GM18511 (cell line): ENCODE results near the gene GLOD5.

ENCODE experiments used
- ATAC-seq: cut with Tn5 transposase; IDR thresholded peaks from one replicate; pipeline ENCODE4 v1.9.1; 2021; ENCODE audit warnings: mild to moderate bottlenecking, moderate library complexity; ENCODE audit not compliant: unreplicated experiment

GLOD5 gene

DNA sequence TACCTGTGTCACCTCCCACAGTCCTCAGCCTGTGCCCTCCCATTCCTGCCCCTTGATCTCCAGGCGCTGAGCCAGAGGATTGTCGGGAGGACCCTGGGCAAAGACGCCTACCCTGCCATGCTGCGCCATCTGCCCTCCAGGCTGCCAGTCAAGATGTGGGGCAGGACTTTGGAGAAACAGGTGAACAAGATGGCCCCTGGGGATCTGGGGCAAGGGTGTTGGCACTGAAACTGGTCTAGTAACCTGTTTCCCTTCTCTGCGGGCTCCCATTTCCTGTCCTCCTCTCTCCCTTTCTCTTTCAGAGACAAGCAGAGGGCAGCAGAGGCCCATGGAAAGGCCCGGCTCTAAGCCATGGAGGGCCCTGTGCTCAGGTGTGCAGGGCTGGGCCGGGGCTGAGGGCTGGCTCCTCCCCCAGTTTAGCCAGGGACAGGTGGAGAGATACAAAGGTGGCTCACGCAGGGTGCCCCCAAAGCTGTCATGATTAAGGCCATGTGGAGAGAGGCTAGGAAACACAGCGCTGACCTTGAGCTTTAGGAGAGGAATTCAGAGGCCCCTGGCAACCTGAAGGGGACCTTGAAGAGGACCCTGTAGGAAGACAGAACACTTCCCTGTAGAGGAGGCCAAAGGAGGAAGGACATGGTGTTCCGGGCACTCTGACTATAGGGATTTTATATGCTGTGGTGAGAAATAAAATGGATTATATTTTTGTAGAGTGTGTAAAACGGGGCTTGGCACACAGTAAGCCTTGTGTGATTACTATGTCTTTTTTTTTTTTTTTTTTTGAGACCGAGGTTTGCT is at the start of gene GLOD5:
TSS of gene GLOD5 (plus strand) at position 74 of the 798 bp plus-strand sequence. CDS start at position 118, 44 bp downstream.
- no peak for ATAC-seq

- ATAC-seq = no peak
Measured at GRCh38 chrX:48711929-48712505, 49.5 kb upstream of the GLOD5 start.

DNA sequence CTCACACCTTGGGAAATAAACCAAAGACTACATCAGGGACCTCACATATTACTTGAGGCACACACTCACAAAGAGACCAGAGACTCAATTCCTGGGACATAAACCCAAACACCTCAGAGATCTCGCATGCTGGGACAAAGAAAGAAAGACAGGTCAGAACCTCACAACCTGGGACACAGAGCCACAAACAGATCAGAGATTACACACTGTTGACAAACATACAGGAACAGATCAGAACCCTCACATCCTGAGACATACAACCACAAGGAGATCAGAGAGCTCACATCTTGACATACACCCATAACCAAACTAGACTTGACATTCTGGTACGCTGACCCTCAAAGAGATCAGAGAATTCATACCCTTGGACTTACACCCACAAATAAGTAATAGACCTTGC is 47.7 kb upstream of the GLOD5 start:
- no peak for ATAC-seq

- ATAC-seq = no peak
Measured at GRCh38 chrX:48714573-48714972, 47.0 kb upstream of the GLOD5 start.

DNA sequence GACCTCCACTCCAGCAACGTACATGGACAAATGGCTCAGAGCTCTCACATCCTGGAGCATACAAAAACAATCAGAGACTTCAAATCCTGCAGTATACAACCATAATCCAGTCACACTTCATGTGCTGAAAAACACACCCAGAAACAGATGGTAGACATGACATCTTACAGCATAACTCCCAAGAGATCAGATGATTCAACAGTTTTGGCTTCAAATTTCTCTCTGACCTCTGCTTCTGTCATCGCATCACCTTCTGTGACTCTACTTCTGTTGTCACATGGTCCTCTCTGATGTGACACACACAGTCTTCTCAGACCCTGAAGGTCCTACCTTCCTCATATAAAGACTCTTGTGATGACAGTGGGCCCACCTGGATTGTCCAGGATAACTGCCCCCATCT is 46.5 kb upstream of the GLOD5 start:
- no peak for ATAC-seq

DNA sequence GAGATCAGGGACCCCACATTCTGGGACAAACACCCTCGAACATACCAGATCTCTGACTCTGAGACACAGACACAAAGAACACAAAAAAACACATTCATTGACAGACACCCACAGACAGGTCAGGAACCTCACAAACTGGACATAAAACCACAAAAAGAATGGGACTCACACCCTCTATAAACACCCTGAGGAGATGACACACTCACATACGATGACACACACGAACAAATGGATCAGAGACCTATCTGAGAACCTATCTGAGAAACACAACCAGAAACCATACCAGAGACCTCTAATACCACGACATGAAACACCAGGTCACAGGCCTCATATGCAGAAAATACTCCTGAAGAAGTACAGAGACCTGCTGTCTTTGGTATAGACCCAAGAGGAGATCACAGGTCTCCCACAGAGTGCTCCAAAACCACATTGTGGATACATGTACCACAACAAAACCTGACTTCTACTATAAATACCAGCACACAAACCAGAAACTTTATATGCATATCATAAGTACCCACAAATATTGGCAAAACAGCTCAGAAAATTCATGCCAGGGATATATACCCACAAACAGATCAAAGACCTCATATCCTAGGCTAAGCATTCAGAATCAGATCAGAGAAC is 45.6 kb upstream of the GLOD5 start:
- no peak for ATAC-seq

DNA sequence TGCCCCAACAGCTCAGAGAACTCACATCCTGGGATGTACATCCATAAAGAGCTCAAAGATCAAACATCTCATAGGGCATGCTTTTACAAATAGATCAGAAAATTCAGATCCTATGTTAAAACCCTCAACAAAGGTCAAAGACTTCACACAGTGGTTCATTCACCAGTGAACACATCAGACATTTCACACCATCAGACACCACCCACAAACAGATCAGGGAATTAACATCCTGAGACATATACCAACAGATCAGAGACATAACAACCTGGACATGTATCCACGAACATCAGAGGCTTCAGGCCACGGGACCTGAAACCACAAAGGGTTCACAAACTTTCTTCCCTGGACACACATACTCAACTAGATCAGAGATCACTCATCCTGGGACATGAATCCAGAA is 41.6 kb upstream of the GLOD5 start:
- no peak for ATAC-seq

- ATAC-seq = no peak
Measured at GRCh38 chrX:48720577-48721250, 40.8 kb upstream of the GLOD5 start.

DNA sequence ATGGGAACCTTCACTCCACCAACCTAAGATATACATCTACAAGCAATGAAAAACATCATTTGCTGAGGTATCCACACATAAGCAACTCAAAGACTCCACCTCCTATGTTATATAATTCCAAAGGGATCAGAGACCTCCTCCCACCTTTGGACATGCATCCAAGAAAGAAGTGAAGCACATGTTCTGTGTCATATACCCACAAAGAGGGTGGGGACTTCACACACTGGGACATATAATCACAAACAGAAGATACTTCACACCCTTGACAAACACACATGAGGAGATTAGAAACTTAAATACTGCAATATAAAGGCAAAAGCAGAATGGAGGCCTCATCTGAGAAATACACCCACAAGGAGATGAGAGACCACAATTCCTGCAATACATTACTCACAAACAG is 39.6 kb upstream of the GLOD5 start:
- no peak for ATAC-seq

GRCh38 chrX:48726596-48726995 is 35.0 kb upstream of the GLOD5 start:
- ATAC-seq = no peak

DNA sequence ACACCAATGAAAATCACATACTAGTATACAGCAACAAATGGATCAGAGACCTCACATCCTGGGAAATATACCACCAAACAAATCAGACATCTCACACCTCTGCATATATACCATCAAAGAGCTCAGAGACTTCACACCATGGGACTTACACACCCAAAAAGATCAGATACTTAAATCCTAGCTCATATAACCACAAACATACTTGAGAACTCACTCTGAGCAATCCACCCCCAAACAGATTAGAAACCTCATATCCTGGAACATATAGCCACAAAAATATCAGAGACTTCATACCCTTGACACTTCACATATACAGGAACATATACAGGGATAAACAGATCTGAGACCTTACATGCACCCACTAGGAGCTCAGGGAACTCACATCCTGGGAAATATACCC is 32.9 kb upstream of the GLOD5 start:
- no peak for ATAC-seq

DNA sequence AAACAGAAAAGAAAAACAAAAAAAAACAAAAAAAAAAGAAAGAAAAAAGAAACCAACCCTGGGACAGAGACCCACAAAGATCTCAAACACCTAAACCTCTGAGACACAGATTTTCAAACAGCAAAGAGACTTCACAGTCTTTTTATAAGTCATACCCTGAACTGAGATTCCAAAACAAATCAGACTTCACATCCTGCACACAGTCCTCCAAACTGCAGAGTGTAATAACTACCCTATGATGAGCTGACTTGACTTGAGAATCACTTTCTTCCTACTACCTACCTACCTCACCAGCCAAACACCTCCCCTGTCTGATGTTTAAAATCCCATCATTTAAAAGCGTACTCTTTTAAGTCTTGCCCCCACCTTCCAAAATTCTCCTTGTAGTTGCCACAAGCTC is 25.2 kb upstream of the GLOD5 start:
- no peak for ATAC-seq

- no peak for ATAC-seq
Measured at GRCh38 chrX:48736878-48737212, 24.7 kb upstream of the GLOD5 start.

DNA sequence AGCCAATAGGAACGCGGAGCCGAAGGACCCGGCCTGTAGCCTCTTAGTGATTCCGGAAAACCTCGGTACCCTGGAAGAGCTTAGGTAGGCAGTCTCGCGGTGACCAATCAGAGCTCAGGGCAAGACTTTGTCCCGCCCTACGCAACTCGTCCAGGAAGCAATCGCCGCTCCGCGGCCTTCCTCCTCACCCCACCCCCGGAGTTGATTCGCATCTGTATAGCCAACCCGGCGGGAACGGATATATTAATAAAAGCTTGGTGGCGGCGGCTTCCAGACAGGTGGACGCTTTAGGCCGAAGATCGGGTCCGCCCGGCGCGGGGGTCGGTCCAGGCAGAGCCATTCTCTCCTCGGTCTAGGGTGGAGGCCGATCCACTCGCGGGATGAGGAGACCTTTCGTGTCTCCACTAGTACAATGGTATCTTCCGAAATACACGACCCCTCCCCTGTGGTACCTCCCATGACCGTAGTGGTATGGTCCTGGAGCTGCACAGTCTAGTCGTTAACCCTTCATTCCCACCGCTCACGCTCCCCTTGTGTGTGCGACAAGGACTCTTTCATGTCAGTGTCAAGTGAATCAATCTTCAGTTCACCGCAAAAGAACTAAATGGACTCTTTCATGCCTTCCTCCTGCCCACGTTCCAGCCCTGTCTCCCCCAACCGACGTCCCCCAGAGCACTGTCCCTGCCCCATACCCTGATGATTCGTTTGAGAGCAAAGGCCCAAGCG is 24.2 kb upstream of the GLOD5 start:
- peak; percentile 98 for ATAC-seq

- no peak for ATAC-seq
Measured at GRCh38 chrX:48737940-48738339, 23.6 kb upstream of the GLOD5 start.

DNA sequence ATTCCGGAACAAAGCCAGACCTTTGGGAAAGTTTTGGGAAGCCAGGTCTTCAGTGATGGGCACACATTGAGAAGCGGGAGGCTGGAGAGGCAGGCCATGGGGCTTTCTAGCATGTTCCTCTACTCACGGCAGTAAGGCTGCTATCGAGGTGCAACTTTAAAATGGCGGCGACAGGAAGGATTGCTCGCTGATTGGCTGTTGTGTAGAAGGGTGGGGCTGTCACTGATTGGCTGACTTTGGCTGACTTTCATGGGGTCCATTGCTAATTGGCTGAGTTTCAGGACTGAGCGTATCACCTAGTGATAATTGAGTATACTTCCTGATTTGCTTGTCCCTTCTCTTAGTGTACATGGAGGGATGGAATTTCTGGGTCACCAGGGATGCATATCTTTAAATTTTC is 19.7 kb upstream of the GLOD5 start:
- ATAC-seq = no peak

GRCh38 chrX:48745222-48745621 is 16.3 kb upstream of the GLOD5 start:
- ATAC-seq = no peak

- no peak for ATAC-seq
Measured at GRCh38 chrX:48747415-48748016, 14.0 kb upstream of the GLOD5 start.

DNA sequence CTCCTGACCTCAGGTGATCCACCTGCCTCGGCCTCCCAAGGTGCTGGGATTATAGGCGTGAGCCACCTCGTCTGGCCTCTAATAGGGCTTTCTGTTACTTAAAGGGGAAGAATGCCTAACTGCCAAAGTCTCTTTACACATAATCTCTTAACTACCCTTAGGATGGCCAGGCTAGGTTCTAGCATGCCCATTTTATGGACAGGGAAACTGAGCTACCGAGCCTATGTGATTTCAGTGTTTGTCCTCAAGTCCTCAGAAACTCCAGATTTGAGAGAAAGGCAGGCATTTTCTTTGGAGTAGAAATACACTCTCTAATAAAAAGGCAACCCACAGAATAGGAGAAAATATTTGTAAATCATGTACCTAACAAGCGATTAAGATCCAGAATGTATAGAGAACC is 12.4 kb upstream of the GLOD5 start:
- ATAC-seq = no peak

GRCh38 chrX:48751343-48751742 is 10.2 kb upstream of the GLOD5 start:
- ATAC-seq = no peak

DNA sequence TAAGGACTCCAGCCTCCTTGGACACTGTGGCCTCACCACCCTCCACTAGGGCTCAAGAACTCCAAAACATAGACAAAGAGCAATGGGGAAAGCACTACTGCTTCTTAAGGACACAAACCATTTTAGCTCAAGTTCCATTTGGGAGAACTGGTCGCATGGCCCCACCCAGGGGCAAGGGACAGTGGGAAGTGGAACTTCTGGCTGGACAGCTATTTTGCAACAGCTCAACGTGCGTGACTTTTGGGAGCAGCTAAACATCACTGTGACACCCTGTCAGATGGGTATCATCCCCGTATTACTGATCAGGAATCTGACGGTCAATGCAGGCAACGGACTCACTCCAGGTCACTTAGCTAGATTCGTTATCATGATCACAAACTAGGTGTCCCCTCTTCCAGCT is 9.0 kb upstream of the GLOD5 start:
- ATAC-seq = no peak
